ENCODE measurements around the gene SCN8A.

DNA sequence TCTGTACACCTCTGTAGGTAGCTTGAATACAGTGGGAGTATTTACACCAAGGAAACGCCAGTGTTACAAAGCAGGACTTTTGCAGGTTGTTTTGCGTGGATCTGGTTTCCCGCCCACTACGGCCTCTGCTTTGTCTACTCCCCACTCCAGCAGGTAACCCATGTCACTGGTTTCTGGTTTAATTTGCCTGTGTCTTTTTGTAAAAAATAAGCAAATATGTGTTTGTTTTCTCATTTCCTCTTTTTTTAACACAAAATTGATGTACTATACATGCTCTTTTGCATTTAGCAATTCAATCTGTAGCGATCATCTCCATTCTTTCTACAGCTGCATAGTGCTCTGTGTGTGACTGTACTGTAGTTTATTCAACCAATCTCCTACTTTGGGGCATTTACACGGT is 43.4 kb upstream of the SCN8A start:
- TF ChIP-seq POLR2A (IDR thresholded peaks at IDR 0.05; ENCODE audit: low read depth, low read length) (no peak), POLR2AphosphoS5 (IDR thresholded peaks at IDR 0.05; ENCODE audit: low read depth, low read length) (no peak), TAF1 (IDR thresholded peaks at IDR 0.05; ENCODE audit: borderline replicate concordance, low read depth, low read length) (no peak)
